Myocyte (in vitro differentiated cells): ENCODE measurements around the gene CPED1. TPM values are rescaled to one million over a fixed set of nuclear protein-coding genes. Genes with fewer than 3 reads are reported as not detected.
"Not testable (repeated sequence)": the region's sequence is repeated elsewhere in the genome, so short reads cannot be mapped to it uniquely, and the experiment has no call there.

Experiments
- DNase-seq: peaks from one replicate; pipeline ENCODE4 v3.0.0-alpha.2; 2012; ENCODE audit warnings: low read depth
- total RNA-seq: library from RNA; depleted of rRNA; stranded (reverse); fragments of >200 nt; gene quantifications from 2 replicates; pipeline ENCODE4 v1.2.3, GENCODE V29; 2014

The CPED1 gene
- total RNA-seq, 1 donor from 2014 or later, result 26.5 TPM

GRCh38 chr7:121219026-121219425 lies 230.5 kb downstream of the CPED1 start:
- no peak for DNase-seq

GRCh38 chr7:121221108-121221507 lies 232.6 kb downstream of the CPED1 start:
- not testable (repeated sequence) for DNase-seq

- DNase-seq, result no peak
These were observed 240.3 kb downstream of the CPED1 start for GRCh38 chr7:121228779-121229178.

- no peak for DNase-seq
These were observed 246.7 kb downstream of the CPED1 start for GRCh38 chr7:121235201-121235600.

GRCh38 chr7:121237601-121238000 lies 249.1 kb downstream of the CPED1 start:
- DNase-seq, result no peak

GRCh38 chr7:121244120-121244870 lies 255.8 kb downstream of the CPED1 start:
- DNase-seq, result peak; percentile 92

- DNase-seq, result not testable (repeated sequence)
These were observed 262.9 kb downstream of the CPED1 start for GRCh38 chr7:121251367-121251766.

- DNase-seq, result not testable (repeated sequence)
These were observed 264.2 kb downstream of the CPED1 start for GRCh38 chr7:121252523-121253235.

GRCh38 chr7:121259826-121260225 lies 271.3 kb downstream of the CPED1 start:
- no peak for DNase-seq

- DNase-seq, result no peak
These were observed 272.8 kb downstream of the CPED1 start for GRCh38 chr7:121261207-121261884.

GRCh38 chr7:121262221-121262620 lies 273.7 kb downstream of the CPED1 start:
- DNase-seq, result no peak

- no peak for DNase-seq
These were observed 274.5 kb downstream of the CPED1 start for GRCh38 chr7:121262969-121263368.

- DNase-seq, result no peak
These were observed 277.9 kb downstream of the CPED1 start for GRCh38 chr7:121266307-121266894.

- no peak for DNase-seq
These were observed 279.1 kb downstream of the CPED1 start for GRCh38 chr7:121267612-121268011.

GRCh38 chr7:121269798-121270197 lies 281.3 kb downstream of the CPED1 start:
- no peak for DNase-seq

- no peak for DNase-seq
These were observed 282.6 kb downstream of the CPED1 start for GRCh38 chr7:121271098-121271497.

GRCh38 chr7:121271916-121272315 lies 283.4 kb downstream of the CPED1 start:
- no peak for DNase-seq

GRCh38 chr7:121272676-121273075 lies 284.2 kb downstream of the CPED1 start:
- no peak for DNase-seq

- DNase-seq, result peak; percentile 62
These were observed 285.1 kb downstream of the CPED1 start for GRCh38 chr7:121273467-121274167.

GRCh38 chr7:121274467-121274866 lies 286.0 kb downstream of the CPED1 start:
- no peak for DNase-seq

GRCh38 chr7:121275204-121275603 lies 286.7 kb downstream of the CPED1 start:
- DNase-seq, result no peak
